ENCODE data around the gene HIPK2. TPM values are rescaled to one million over a fixed set of nuclear protein-coding genes. Genes with fewer than 3 reads are reported as not detected.

HIPK2 gene
- polyA plus RNA-seq (ENCODE audit: insufficient read length), result 9.6 TPM

GRCh38 chr7:139777948-139778841, at the start of gene HIPK2:
Gene HIPK2, minus strand, starts transcription at chr7:139777998. Its CDS starts 375 bp downstream, at chr7:139777623.
- no peak for DNase-seq (ENCODE audit: low read depth)

DNA sequence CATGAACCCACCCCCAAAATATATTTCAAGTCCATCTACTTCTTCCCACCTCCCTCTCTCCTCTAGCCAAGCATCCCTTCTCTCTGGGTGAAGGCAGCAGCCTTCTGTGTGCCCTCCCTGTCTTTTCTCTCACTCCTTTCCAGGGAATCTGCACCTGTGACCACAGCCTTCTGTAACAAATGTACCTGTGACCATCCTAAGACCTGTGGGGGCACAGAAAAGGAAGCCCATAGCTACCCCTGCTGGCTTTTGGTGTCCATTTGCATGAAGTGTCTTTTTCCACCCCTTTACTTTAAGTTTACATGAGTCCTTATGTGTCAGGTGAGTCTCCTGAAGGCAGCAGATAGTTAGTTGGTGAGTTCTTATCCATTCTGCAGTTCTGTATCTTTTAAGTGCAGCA, 49.2 kb upstream of the HIPK2 start:
- no peak for DNase-seq (ENCODE audit: low read depth)

DNA sequence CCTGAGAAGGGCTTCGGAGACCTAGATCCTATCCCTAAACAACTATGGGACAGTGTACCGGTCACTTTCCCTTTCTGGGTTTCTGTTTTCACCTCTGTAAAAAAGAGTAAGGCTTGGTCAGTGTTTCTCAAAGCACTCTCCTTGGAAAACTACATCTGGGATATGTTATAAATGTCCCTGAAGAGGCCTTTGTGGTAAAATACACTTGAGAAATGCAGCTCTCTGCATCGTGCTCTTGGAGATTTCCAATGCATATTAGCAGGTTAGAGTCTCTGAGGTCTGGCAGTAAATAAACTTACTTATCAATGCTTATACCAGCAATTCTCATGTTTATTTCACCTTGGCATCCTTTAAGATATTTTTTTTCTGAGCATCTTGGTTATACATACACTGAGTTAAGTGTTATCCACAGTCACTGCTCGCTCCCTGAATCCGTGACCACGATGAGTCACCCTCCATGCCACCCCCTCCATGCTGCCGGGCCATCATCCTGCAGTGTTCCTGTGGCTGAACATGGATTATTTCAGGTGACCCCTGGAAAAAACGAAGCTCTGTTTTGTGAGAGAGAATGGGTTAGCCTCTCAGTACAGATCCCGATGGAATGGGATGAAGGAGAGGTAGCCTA, 48.0 kb upstream of the HIPK2 start:
- no peak for DNase-seq (ENCODE audit: low read depth)

DNA sequence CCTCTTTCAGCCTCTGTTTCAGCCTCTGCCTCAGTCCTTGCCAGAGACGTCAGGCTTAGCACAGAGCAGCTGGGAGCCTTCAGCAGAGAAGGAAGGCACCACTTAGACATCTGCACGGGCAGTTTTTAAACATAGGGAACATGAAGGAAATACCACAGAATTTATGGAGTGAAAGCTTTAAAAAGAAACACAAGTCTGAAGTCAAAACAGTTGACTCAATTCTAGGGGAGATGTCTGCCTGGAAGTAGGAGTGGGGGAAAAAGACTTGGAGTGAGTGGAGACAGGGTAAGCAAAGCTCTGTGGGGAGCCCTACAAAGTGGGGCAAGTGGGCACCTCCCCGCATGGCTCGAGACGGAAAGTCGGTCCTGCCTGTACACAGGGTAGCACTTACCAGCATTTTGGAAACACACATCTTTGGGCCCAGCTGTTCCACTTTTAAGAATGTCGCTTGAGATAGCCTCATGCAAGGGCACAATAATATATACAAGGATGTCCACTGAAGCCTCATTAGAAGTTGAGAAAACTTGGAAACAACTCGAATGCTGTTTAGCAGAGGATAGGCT, 46.2 kb upstream of the HIPK2 start:
- no peak for DNase-seq (ENCODE audit: low read depth)

DNA sequence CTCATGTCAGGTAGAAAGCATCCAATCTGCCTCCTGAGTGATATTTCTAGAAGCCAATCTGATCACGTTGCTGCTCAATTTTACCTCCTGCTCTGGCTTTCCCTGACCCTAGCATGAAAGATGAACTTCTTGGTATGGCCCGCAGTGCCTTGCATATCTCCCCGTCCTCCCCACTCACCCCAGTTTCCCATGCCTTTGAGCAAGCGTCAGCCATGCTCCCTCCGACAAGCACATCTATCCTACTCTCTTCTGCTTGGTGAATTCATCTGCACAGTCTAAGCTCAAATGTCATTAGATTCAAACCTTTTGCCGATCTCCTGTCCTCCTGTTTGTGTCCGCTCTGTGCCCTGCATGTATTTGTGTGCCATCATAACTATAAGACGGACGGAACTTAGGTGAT, 45.1 kb upstream of the HIPK2 start:
- no peak for DNase-seq (ENCODE audit: low read depth)

- DNase-seq (ENCODE audit: low read depth), result no peak
These were observed 43.7 kb upstream of the HIPK2 start for GRCh38 chr7:139821349-139822105.

DNA sequence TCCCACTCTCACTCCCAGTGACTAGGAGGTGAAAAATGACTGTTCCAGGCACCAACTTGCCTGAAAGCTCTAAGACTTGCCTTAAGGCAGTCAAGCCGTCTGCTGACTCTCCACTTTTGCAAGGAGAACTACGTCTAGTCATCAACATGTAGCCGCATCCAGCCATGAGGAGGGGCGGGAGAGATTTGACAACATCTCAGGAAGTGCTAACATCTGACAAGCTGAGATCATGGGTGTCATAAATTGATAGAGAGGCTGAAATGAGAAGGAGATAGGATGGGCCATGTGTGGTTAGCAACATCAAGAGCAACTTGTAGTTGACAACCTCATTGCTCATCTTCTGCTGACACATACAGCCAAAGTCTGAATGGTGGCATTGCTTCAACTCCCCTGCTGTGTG, 42.3 kb upstream of the HIPK2 start:
- no peak for DNase-seq (ENCODE audit: low read depth)

DNA sequence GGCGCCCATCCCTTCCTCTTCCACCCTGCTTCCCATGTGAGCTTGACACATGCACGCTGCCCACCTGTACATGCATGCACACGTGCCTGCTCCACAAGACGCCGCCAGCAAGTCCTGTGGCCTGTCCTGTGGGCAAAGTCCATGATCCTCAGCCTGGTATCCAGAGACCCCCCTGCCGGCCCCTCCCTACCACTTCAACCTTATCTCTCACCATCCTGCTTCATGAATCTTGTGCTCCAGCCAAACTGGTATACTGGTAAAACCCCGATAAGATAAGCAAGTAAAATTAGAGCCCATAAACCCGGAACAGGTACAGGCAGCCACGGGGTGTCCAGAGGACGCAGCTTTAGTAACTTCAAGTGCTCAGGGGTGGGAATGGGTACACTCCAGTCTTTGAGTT, 39.5 kb upstream of the HIPK2 start:
- DNase-seq (ENCODE audit: low read depth), result no peak

GRCh38 chr7:139813689-139814088, 35.9 kb upstream of the HIPK2 start:
- DNase-seq (ENCODE audit: low read depth), result no peak

DNA sequence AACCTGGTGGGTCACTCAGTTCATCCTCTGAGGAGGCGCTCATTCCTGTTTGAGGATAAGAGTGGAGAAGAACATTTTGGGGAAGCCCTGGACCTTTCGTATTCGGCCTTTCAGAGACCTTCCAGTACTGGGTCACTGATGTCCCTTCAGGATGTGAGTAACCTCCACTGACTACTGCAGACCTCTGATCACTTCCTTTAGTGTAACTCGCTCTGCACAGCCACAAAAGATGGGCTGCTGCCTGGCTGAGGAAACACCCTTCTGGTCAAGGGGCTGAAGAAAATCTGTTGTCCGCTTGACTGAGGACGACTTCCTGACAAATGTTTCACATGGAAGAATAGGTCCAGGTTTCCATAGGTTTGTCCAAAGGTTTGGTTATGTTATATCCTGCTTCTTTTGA, 35.4 kb upstream of the HIPK2 start:
- no peak for DNase-seq (ENCODE audit: low read depth)

DNA sequence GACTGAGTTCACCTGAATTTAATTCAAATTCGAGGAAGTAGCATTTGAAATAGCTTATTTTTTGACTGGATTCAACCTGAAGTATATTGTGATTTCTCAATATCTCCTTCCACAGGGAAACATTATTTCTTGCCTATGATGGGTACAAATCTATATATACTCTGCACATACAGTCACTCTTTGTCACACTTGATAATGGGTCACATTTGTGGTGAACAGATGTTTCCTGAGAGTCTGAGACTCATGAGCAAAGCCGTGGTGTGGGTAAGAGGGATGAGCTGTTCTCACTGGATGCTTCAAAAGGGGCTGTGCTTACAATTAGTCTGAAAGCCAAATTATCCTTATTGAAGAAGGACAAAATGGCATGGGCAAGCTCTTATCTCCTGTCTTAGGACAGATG, 33.3 kb upstream of the HIPK2 start:
- DNase-seq (ENCODE audit: low read depth), result no peak

DNA sequence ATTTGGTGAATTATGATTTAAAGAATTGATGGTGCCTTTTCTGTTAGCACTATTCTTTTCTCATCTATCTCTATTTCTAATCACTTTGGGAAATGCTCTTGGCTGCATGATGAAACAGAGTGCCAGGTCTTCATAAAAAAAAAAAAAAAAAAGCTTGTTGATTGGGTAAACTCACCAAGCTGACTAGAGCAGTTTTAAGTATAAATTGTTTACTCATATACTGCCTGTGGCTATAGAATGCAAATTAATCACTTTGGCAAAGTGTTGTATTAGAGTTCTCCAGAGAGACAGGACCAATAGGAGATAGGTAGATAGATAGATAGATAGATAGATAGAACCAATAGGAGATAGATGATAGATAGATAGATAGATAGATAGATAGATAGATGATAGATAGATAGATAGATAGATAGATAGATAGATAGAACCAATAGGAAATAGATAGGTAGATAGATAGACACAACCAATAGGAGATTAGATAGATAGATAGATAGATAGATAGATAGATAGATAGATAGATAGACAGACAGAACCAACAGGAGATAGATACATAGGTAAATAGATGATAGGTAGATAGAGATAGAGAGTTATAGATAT, 31.1 kb upstream of the HIPK2 start:
- DNase-seq (ENCODE audit: low read depth), result no peak

GRCh38 chr7:139808427-139808826, 30.6 kb upstream of the HIPK2 start:
- no peak for DNase-seq (ENCODE audit: low read depth)

DNA sequence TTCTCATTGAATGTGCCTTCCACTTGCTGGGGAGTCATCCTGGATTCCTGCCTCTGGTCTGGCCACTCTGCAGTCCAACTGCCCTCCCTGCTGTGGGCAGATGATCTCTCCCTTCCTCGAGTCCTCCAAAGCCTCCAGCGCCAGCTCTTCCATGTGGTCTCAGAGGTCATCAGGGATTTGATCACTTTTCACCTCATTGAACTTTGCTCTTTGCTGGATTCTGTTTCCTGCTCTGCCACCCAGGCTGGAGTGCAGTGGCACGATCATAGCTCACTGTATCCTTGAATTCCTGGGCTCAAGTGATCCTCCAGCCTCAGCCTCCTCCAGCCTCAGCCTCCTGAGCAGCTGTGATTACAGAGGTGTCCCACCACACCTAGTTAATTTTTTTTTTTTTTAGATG, 29.2 kb upstream of the HIPK2 start:
- DNase-seq (ENCODE audit: low read depth), result no peak

DNA sequence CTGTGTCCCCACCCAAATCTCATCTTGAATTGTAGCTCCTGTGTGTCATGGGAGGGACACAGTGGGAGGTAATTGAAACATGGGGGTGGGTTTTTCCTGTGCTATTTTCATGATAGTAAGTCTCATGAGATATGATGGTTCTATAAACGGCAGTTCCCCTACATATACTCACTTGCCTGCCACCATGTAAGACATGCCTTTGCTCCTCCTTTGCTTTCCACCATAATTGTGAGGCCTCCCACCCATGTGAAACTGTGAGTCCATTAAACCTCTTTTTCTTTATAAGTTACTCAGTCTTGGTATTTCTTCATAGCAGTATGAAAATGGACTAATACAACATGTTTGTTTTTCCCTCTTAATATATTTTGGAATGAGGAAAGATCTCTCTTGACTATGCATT, 26.8 kb upstream of the HIPK2 start:
- no peak for DNase-seq (ENCODE audit: low read depth)

- no peak for DNase-seq (ENCODE audit: low read depth)
These were observed 21.8 kb upstream of the HIPK2 start for GRCh38 chr7:139799586-139799985.

GRCh38 chr7:139798892-139799291, 21.1 kb upstream of the HIPK2 start:
- no peak for DNase-seq (ENCODE audit: low read depth)

GRCh38 chr7:139798221-139798620, 20.4 kb upstream of the HIPK2 start:
- no peak for DNase-seq (ENCODE audit: low read depth)

DNA sequence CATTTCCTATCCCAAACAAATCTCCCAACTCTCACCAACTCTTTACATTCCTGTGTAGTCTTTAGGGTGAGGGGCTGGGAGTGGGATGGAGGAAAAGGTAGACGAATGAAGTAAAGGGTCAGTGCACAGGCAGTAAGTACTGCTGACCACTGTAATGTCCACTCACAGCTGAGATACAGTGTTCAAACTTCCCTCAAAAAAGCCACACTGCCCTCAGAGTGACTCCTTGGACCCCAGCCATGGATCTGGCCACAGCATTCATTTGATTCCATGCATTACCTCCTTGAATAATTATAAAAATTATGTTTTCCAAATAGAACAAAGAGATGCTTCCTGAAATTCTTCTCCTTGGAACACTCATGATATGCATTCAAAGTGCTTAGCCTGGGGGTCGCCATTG, 19.8 kb upstream of the HIPK2 start:
- no peak for DNase-seq (ENCODE audit: low read depth)

- no peak for DNase-seq (ENCODE audit: low read depth)
These were observed 13.5 kb upstream of the HIPK2 start for GRCh38 chr7:139791316-139791715.

- DNase-seq (ENCODE audit: low read depth), result no peak
These were observed 6.8 kb upstream of the HIPK2 start for GRCh38 chr7:139784648-139785047.
